GM12878 (cell line): ENCODE results near the gene ANTKMT. TPM values are rescaled to one million over a fixed set of nuclear protein-coding genes. Genes with fewer than 3 reads are reported as not detected.

ENCODE experiments used
- ATAC-seq: fragments of 200-7000 bp; cut with Tn5 transposase; 3 replicates; pipeline ENCODE4 v1.9.1; 2020; ENCODE audit warnings: mild to moderate bottlenecking, moderate library complexity
- BruUV-seq: library from RNA; stranded (reverse); fragments of 400-500 nt; replicated peaks from 2 replicates; lab custom pipeline; 2021; lab: Mats Ljungman, UMichigan
- CTCF ChIA-PET: fragments of 300-600 bp; sonication (Branson Sonifier 250); formaldehyde crosslinking; extraction: SDS; loops from one replicate; lab custom pipeline; 2021; ENCODE audit warnings: inconsistent platforms; lab: Yijun Ruan, JAX
- POLR2A ChIA-PET: fragments of 350-600 bp; formaldehyde crosslinking; extraction: SDS; loops from one replicate; lab custom pipeline; 2021; ENCODE audit warnings: inconsistent platforms; lab: Charles Lee
- RAD21 ChIA-PET: fragments of 300-600 bp; sonication (Branson Sonifier 250); formaldehyde crosslinking; loops from one replicate; lab custom pipeline; 2023; ENCODE audit warnings: antibody characterized with exemption; ENCODE audit not compliant: unreplicated experiment; lab: Charles Lee
- SMC1A ChIA-PET: fragments of 300-600 bp; sonication (Branson Sonifier 250); formaldehyde crosslinking; loops from one replicate; lab custom pipeline; 2023; ENCODE audit not compliant: unreplicated experiment, uncharacterized antibody; lab: Charles Lee
- DNase-seq: peaks from one replicate; pipeline ENCODE4 v3.0.0-alpha.2; 2011; ENCODE audit warnings: low read depth, low spot score
- FAIRE-seq: peaks from 3 replicates; lab custom pipeline; 2011; peaks lifted over from hg19 to GRCh38; lab: Jason Lieb, UNC
- H2AFZ ChIP-seq: 2 replicates; pipeline ENCODE4 v1.6.0; 2011; ENCODE audit warnings: low read depth, low read length, control low read depth; ENCODE audit not compliant: control insufficient read depth
- H3K27ac ChIP-seq: 2 replicates; pipeline ENCODE4 v1.5.1; 2011; ENCODE audit warnings: control low read depth; ENCODE audit not compliant: control insufficient read depth, insufficient read depth
- H3K27me3 ChIP-seq, 2 experiments: replicated peaks in 1 of 2; 2 replicates each; pipeline versions ENCODE4 v1.6.0 to v1.6.1; 2011; ENCODE audit warnings: low read length in 1 of 2; ENCODE audit not compliant: control insufficient read depth in 2 of 2, insufficient read depth in 2 of 2
- H3K36me3 ChIP-seq, 2 experiments: 2 replicates each; pipeline ENCODE4 v1.5.1; 2011; ENCODE audit warnings: low read length in 1 of 2; ENCODE audit not compliant: control insufficient read depth in 2 of 2, insufficient read depth in 2 of 2
- H3K4me1 ChIP-seq: 2 replicates; pipeline ENCODE4 v1.6.1; 2011; ENCODE audit warnings: mild to moderate bottlenecking, low read length, moderate library complexity, mixed read lengths; ENCODE audit not compliant: control insufficient read depth, insufficient read depth
- H3K4me2 ChIP-seq: 2 replicates; pipeline ENCODE4 v1.6.0; 2011; ENCODE audit warnings: control low read depth; ENCODE audit not compliant: control insufficient read depth, insufficient read depth
- H3K4me3 ChIP-seq: fragments of 200-600 bp; sonication (generic); 2 replicates; pipeline ENCODE4 v1.5.1; 2016
- H3K79me2 ChIP-seq: 2 replicates; pipeline ENCODE4 v1.6.0; 2011; ENCODE audit warnings: low read length; ENCODE audit not compliant: control insufficient read depth, insufficient read depth
- H3K9ac ChIP-seq: 2 replicates; pipeline ENCODE4 v1.8.0; 2011; ENCODE audit warnings: low read length, control low read depth, mixed read lengths; ENCODE audit not compliant: control insufficient read depth, insufficient read depth
- H3K9me3 ChIP-seq: replicated peaks from 3 replicates; pipeline ENCODE4 v1.5.1; 2011; ENCODE audit warnings: mild to moderate bottlenecking, low read length; ENCODE audit not compliant: control insufficient read depth, insufficient read depth
- H4K20me1 ChIP-seq: 2 replicates; pipeline ENCODE4 v1.6.0; 2011; ENCODE audit not compliant: control insufficient read depth, insufficient read depth
- ASH2L ChIP-seq: fragments of 300-600, 200-600 bp; sonication (generic); IDR thresholded peaks from 2 replicates; pipeline ENCODE4 v1.6.1; 2017; ENCODE audit warnings: low read depth, mild to moderate bottlenecking, borderline replicate concordance
- ATF7 ChIP-seq: fragments of 450-650 bp; IDR thresholded peaks from 2 replicates; pipeline ENCODE4 v1.6.1; 2016; ENCODE audit warnings: low read depth, mild to moderate bottlenecking
- JUNB ChIP-seq: IDR thresholded peaks from 2 replicates; pipeline ENCODE4 v1.6.1; 2016; ENCODE audit warnings: antibody characterized with exemption, mild to moderate bottlenecking
- MLLT1 ChIP-seq: fragments of 450-650 bp; IDR thresholded peaks from 2 replicates; pipeline ENCODE4 v1.6.1; 2016; ENCODE audit warnings: mild to moderate bottlenecking
- POLR2AphosphoS5 ChIP-seq: IDR thresholded peaks from 2 replicates; pipeline ENCODE4 v1.6.1; 2011; ENCODE audit warnings: mild to moderate bottlenecking, low read length, inconsistent platforms
- YY1 ChIP-seq: IDR thresholded peaks from 2 replicates; pipeline ENCODE4 v1.6.1; 2011; ENCODE audit warnings: low read depth, mild to moderate bottlenecking, low read length
- ZZZ3 ChIP-seq: IDR thresholded peaks from 2 replicates; pipeline ENCODE4 v1.6.1; 2011; ENCODE audit warnings: low read depth; ENCODE audit not compliant: control insufficient read depth, insufficient read length
- WGBS: methylation state at CpG from one replicate; pipeline ENCODE4 v1.1.6; 2016; ENCODE audit warnings: low lambda C conversion rate; ENCODE audit not compliant: insufficient replicate concordance, insufficient coverage; ENCODE audit errors: missing lambda C conversion rate; 5-methylcytosine and 5-hydroxymethylcytosine counted together
- in situ Hi-C: fragments of 300-500 bp; cut with MboI; formaldehyde crosslinking; loops from 9 replicates; pipeline ENCODE4 v1.14.3; 2018; ENCODE audit warnings: mixed read lengths
- intact Hi-C: fragments of 100-400 bp; cut with micrococcal nuclease; formaldehyde crosslinking; loops from one replicate; pipeline ENCODE4 v1.14.2; 2022; ENCODE audit not compliant: unreplicated experiment
- polyA plus RNA-seq, 11 experiments: library from polyadenylated mRNA; depleted of rRNA in 4 of 11; unstranded in 6 of 11; stranded (reverse) in 5 of 11; fragments of >200 nt; fragmentation: Nextera tagmentation in 4 of 11; fragmentation: Illumina TruSeq in 1 of 11; extraction: Ambion mirVana in 4 of 11; extraction: Trizol in 1 of 11; gene quantifications; 1 replicate in 1 of 11; 2 replicates in 10 of 11; pipeline versions ENCODE4 v1.2.1 to v1.2.3, GENCODE V29; 2011 to 2016; ENCODE audit warnings: inconsistent platforms in 2 of 11, missing spikeins in 2 of 11, low read depth in 1 of 11
- total RNA-seq, 4 experiments: library from RNA; depleted of rRNA in 3 of 4; stranded (reverse); fragments of >200 nt in 3 of 4; fragmentation: Illumina TruSeq in 1 of 4; extraction: Trizol in 1 of 4; gene quantifications; 2 replicates each; pipeline versions ENCODE4 v1.2.1 to v1.2.3, GENCODE V29; 2013 to 2021
- TF ChIP-seq, protein P1 (sequence below): fragments of 450-650 bp; IDR thresholded peaks from 2 replicates; pipeline ENCODE4 v1.6.1; 2018; ENCODE audit warnings: mild to moderate bottlenecking, low read depth, moderate library complexity; ENCODE audit not compliant: partially characterized antibody

The ANTKMT gene
- total and polyA plus RNA-seq, 10 of the 15 experiments (the other 5 are each of a cell fraction or from before 2014, with no cell fraction given), result 0.58 to 60.5 (median 25.8) TPM

GRCh38 chr16:736936-737481 lies 16.1 kb downstream of the ANTKMT start:
- no peak for FAIRE-seq
- ChIA-PET CTCF (interaction anchor here (1.0 to 3.5 kb wide), 4 partner anchors 10 to 24 kb away, joined by 3 to 17 read pairs (median 9); partner anchors contain the start of genes ANTKMT, CCDC78, HAGHL and METRN), POLR2A (interaction anchor here (2.4 to 7.3 kb wide), 2 partner anchors 10 to 16 kb away, joined by 29 to 60 read pairs; partner anchors contain the start of genes ANTKMT, CCDC78 and HAGHL), SMC1A (interaction anchor here (1.0 to 1.2 kb wide), 4 partner anchors 9 to 25 kb away, joined by 3 to 4 read pairs (median 3); partner anchors contain the start of gene ANTKMT), RAD21 (interaction anchor here (1.6 to 1.9 kb wide), 3 partner anchors 9 to 51 kb away, joined by 5 to 10 read pairs (median 8); partner anchors contain the start of genes ANTKMT, CHTF18 and RPUSD1)
- WGBS, result 89% methylated on average over 29 of the region's 29 CpGs
- no peaks in the 10 kb centered on the region for H3K27me3 ChIP-seq
- in situ Hi-C loops, result no loop called here
- ATAC-seq, result no peak
- peaks cover 7 to 9% of the 10 kb centered on the region in 2 experiments; a peak in 3 of 4 replicates for H3K36me3 ChIP-seq
- TF ChIP-seq ZZZ3 (no peak), YY1 (peak; percentile 78), ATF7 (no peak), JUNB (no peak), ASH2L (no peak), POLR2AphosphoS5 (no peak), MLLT1 (peak; percentile 9)
- TF ChIP-seq, protein P1, sequence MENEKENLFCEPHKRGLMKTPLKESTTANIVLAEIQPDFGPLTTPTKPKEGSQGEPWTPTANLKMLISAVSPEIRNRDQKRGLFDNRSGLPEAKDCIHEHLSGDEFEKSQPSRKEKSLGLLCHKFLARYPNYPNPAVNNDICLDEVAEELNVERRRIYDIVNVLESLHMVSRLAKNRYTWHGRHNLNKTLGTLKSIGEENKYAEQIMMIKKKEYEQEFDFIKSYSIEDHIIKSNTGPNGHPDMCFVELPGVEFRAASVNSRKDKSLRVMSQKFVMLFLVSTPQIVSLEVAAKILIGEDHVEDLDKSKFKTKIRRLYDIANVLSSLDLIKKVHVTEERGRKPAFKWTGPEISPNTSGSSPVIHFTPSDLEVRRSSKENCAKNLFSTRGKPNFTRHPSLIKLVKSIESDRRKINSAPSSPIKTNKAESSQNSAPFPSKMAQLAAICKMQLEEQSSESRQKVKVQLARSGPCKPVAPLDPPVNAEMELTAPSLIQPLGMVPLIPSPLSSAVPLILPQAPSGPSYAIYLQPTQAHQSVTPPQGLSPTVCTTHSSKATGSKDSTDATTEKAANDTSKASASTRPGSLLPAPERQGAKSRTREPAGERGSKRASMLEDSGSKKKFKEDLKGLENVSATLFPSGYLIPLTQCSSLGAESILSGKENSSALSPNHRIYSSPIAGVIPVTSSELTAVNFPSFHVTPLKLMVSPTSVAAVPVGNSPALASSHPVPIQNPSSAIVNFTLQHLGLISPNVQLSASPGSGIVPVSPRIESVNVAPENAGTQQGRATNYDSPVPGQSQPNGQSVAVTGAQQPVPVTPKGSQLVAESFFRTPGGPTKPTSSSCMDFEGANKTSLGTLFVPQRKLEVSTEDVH, result no peak
- no peaks in the 10 kb centered on the region for H3K9me3 ChIP-seq
- DNase-seq, result no peak
- no peak overlapping the region for H2AFZ ChIP-seq
- no peaks in the 10 kb centered on the region for H4K20me1 ChIP-seq
- peak overlapping the region; percentile 92 for H3K4me2 ChIP-seq
- H3K27ac ChIP-seq, result peak overlapping the region; percentile 68
- peak overlapping the region; percentile 56; the same call in 1 of the 2 replicates for H3K9ac ChIP-seq
- no TSS peak for BruUV-seq
- peaks cover 42% of the 10 kb centered on the region for H3K4me1 ChIP-seq
- intact Hi-C loops, result no loop called here
- peak overlapping the region; percentile 67 for H3K4me3 ChIP-seq
- peaks cover 16% of the 10 kb centered on the region for H3K79me2 ChIP-seq
